ENCODE results near the gene ARHGAP10. TPM values are rescaled to one million over a fixed set of nuclear protein-coding genes. Genes with fewer than 3 reads are reported as not detected.

Gene ARHGAP10
- total RNA-seq, 1 donor from 2014 or later = 20.2 TPM

- H3K27ac ChIP-seq = no peak overlapping the region
- H3K4me2 ChIP-seq = no peak overlapping the region
- Mint-ChIP-seq H3K4me3 (no peak overlapping the region), H3K27ac (no peak overlapping the region), H3K36me3 (peaks cover 5% of the 10 kb centered on the region), H3K4me1 (peaks cover 10% of the 10 kb centered on the region), H3K9me3 (no peaks in the 10 kb centered on the region), H3K27me3 (ENCODE audit: insufficient read depth, low read depth) (no peaks in the 10 kb centered on the region)
- H3K36me3 ChIP-seq = no peaks in the 10 kb centered on the region
- no peak for DNase-seq (ENCODE audit: low spot score)
- TF ChIP-seq EZH2phosphoT487 (IDR thresholded peaks at IDR 0.05) (no peak), EZH2 (IDR thresholded peaks at IDR 0.05) (no peak)
- TF ChIP-seq, protein P1, sequence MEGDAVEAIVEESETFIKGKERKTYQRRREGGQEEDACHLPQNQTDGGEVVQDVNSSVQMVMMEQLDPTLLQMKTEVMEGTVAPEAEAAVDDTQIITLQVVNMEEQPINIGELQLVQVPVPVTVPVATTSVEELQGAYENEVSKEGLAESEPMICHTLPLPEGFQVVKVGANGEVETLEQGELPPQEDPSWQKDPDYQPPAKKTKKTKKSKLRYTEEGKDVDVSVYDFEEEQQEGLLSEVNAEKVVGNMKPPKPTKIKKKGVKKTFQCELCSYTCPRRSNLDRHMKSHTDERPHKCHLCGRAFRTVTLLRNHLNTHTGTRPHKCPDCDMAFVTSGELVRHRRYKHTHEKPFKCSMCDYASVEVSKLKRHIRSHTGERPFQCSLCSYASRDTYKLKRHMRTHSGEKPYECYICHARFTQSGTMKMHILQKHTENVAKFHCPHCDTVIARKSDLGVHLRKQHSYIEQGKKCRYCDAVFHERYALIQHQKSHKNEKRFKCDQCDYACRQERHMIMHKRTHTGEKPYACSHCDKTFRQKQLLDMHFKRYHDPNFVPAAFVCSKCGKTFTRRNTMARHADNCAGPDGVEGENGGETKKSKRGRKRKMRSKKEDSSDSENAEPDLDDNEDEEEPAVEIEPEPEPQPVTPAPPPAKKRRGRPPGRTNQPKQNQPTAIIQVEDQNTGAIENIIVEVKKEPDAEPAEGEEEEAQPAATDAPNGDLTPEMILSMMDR (IDR thresholded peaks at IDR 0.05) = no peak
- H3K9me3 ChIP-seq (ENCODE audit: low read depth) = no peaks in the 10 kb centered on the region
- H3K9ac ChIP-seq = no peak overlapping the region
- peaks cover 4% of the 10 kb centered on the region for H3F3A ChIP-seq (ENCODE audit: low read depth)
- no peaks in the 10 kb centered on the region for H3K27me3 ChIP-seq
- H3K4me1 ChIP-seq = peaks cover 21% of the 10 kb centered on the region
- H2AFZ ChIP-seq (replicated peaks) = no peak overlapping the region
- H3K4me3 ChIP-seq = no peak overlapping the region
- no peaks in the 10 kb centered on the region for H4K20me1 ChIP-seq (ENCODE audit: low read depth)
- no peaks in the 10 kb centered on the region for H3K79me2 ChIP-seq (ENCODE audit: low read depth)
These were observed 116.1 kb downstream of the ARHGAP10 start for GRCh38 chr4:147847751-147848590.

DNA sequence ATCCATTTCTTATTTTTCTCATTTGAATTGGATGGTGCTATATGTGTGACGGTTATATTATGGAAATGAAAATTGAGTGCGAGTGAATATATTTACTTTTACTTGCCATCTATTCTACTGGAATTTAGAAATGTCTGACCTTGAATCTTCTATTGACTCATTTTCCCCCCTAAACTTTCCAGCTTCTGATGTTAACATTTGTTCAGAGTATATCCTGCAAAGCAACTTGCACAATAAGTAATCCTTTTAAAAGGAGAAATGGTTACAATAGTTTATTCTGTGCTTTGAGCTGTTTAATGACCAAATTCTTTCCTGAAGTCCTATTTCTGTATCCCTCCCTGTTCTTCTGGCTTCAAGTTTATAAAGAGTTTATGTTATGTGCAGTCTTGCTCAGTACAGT is 116.7 kb downstream of the ARHGAP10 start:
- no peak for TF ChIP-seq EZH2phosphoT487 (IDR thresholded peaks at IDR 0.05)
- TF ChIP-seq EZH2 (IDR thresholded peaks at IDR 0.05) = no peak
- TF ChIP-seq, protein P1 (IDR thresholded peaks at IDR 0.05) = no peak
- no peaks in the 10 kb centered on the region for H3K9me3 Mint-ChIP-seq
- Histone ChIP-seq H3K4me1 (peaks cover 21% of the 10 kb centered on the region), H3K4me2 (no peak overlapping the region), H3F3A (ENCODE audit: low read depth) (peaks cover 4% of the 10 kb centered on the region), H3K79me2 (ENCODE audit: low read depth) (no peaks in the 10 kb centered on the region), H4K20me1 (ENCODE audit: low read depth) (no peaks in the 10 kb centered on the region), H3K27me3 (no peaks in the 10 kb centered on the region), H3K4me3 (no peak overlapping the region), H3K9me3 (ENCODE audit: low read depth) (no peaks in the 10 kb centered on the region), H3K27ac (no peak overlapping the region), H3K36me3 (no peaks in the 10 kb centered on the region), H3K9ac (no peak overlapping the region), H2AFZ (replicated peaks) (no peak overlapping the region)
- no peak overlapping the region for H3K4me3 Mint-ChIP-seq
- no peaks in the 10 kb centered on the region for H3K27me3 Mint-ChIP-seq (ENCODE audit: insufficient read depth, low read depth)
- peaks cover 10% of the 10 kb centered on the region for H3K4me1 Mint-ChIP-seq
- no peak for DNase-seq (ENCODE audit: low spot score)
- H3K36me3 Mint-ChIP-seq = peaks cover 5% of the 10 kb centered on the region
- H3K27ac Mint-ChIP-seq = no peak overlapping the region

DNA sequence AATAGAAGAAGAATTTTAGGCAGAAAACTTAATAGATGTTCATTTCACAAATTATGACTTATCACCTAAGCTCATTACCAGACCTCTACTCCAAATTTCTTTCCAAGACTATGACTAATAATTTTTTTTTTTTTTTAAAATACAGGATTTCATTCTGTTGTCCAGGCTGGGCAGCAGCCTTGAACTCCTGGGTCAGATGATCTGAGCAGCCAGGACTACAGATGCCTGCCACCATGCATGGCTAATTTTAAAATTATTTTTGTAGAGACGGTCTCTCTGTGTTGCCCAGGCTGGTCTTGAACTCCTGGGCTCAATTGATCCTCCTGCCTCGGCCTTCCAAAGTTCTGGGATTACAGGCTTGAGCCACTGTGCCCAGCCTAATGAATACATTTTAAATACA is 119.2 kb downstream of the ARHGAP10 start:
- Mint-ChIP-seq H3K4me3 (no peak overlapping the region), H3K36me3 (peaks cover 5% of the 10 kb centered on the region), H3K4me1 (peaks cover 26% of the 10 kb centered on the region), H3K27me3 (ENCODE audit: insufficient read depth, low read depth) (no peaks in the 10 kb centered on the region), H3K9me3 (no peaks in the 10 kb centered on the region), H3K27ac (no peak overlapping the region)
- no peaks in the 10 kb centered on the region for H3F3A ChIP-seq (ENCODE audit: low read depth)
- H3K4me2 ChIP-seq = no peak overlapping the region
- no peaks in the 10 kb centered on the region for H4K20me1 ChIP-seq (ENCODE audit: low read depth)
- H2AFZ ChIP-seq (replicated peaks) = no peak overlapping the region
- no peaks in the 10 kb centered on the region for H3K27me3 ChIP-seq
- no peaks in the 10 kb centered on the region for H3K36me3 ChIP-seq
- no peak overlapping the region for H3K9ac ChIP-seq
- H3K27ac ChIP-seq = no peak overlapping the region
- H3K4me1 ChIP-seq = peaks cover 17% of the 10 kb centered on the region
- no peaks in the 10 kb centered on the region for H3K9me3 ChIP-seq (ENCODE audit: low read depth)
- no peaks in the 10 kb centered on the region for H3K79me2 ChIP-seq (ENCODE audit: low read depth)
- TF ChIP-seq EZH2 (IDR thresholded peaks at IDR 0.05) = no peak
- no peak for TF ChIP-seq EZH2phosphoT487 (IDR thresholded peaks at IDR 0.05)
- TF ChIP-seq, protein P1 (IDR thresholded peaks at IDR 0.05) = no peak
- no peak for DNase-seq (ENCODE audit: low spot score)
- no peak overlapping the region for H3K4me3 ChIP-seq

Data from neural progenitor cell (in vitro differentiated cells).